Prostate gland (tissue), 2 donors: ENCODE measurements around the gene RAB36. TPM values are rescaled to one million over a fixed set of nuclear protein-coding genes. Genes with fewer than 3 reads are reported as not detected.

Source experiments
- DNase-seq: peaks from one replicate; pipeline ENCODE4 v3.0.0-alpha.2; 2019; ENCODE audit warnings: low spot score
- H3K27ac ChIP-seq, 2 donors: fragments of 200-600 bp; sonication (generic); 2 replicates each; pipeline ENCODE4 v1.5.1; 2017 to 2019
- H3K27me3 ChIP-seq: fragments of 200-600 bp; sonication (generic); replicated peaks from 2 replicates; pipeline ENCODE4 v1.5.1; 2019; ENCODE audit not compliant: insufficient read depth
- H3K36me3 ChIP-seq, 2 donors: fragments of 200-600 bp; sonication (generic); 1 replicate in 1 of 2; 2 replicates in 1 of 2; pipeline versions ENCODE4 v1.5.1 to v1.8.1; 2017 to 2019
- H3K4me1 ChIP-seq: fragments of 200-600 bp; sonication (generic); replicated peaks from 2 replicates; pipeline ENCODE4 v1.5.1; 2019
- H3K4me3 ChIP-seq, 2 donors: fragments of 200-600 bp; sonication (generic); 2 replicates each; pipeline ENCODE4 v1.5.1; 2017 to 2019
- H3K9me3 ChIP-seq: fragments of 200-600 bp; sonication (generic); 2 replicates; pipeline ENCODE4 v1.5.1; 2017
- CTCF ChIP-seq, 4 experiments: fragments of 200-600 bp in 2 of 4; fragments of 450-650 bp in 2 of 4; sonication (generic) in 2 of 4; IDR thresholded peaks; 1 replicate in 3 of 4; 2 replicates in 1 of 4; pipeline ENCODE4 v1.5.1; 2016 to 2019; ENCODE audit warnings: antibody characterized with exemption in 4 of 4, mild to moderate bottlenecking in 2 of 4, moderate library complexity in 2 of 4
- POLR2A ChIP-seq: fragments of 450-650 bp; IDR thresholded peaks from one replicate; pipeline ENCODE4 v1.6.1; 2016; ENCODE audit warnings: antibody characterized with exemption, mild to moderate bottlenecking
- POLR2AphosphoS5 ChIP-seq: sonication (generic); formaldehyde crosslinking; IDR thresholded peaks from one replicate; pipeline ENCODE4 v1.6.1; 2017; ENCODE audit warnings: antibody characterized with exemption
- WGBS: methylation state at CpG from one replicate; pipeline ENCODE4 v1.1.5; 2018; 5-methylcytosine and 5-hydroxymethylcytosine counted together
- intact Hi-C: fragments of 100-400 bp; cut with DNase I; formaldehyde crosslinking; loops from one replicate; pipeline ENCODE4 v1.14.2; 2022
- total RNA-seq, 2 donors: library from RNA; depleted of rRNA; stranded (reverse); fragments of >200 nt; gene quantifications; one replicate each; pipeline ENCODE4 v1.1.0, GENCODE V29; 2016

The RAB36 gene
- total RNA-seq, 2 donors from 2014 or later = 4.1 to 12.7 TPM

- Histone ChIP-seq H3K36me3 (no peaks in the 10 kb centered on the region), H3K4me1 (peaks cover 3% of the 10 kb centered on the region), H3K9me3 (no peaks in the 10 kb centered on the region), H3K27ac (no peak overlapping the region), H3K4me3 (no peak overlapping the region), H3K27me3 (no peaks in the 10 kb centered on the region)
- TF ChIP-seq POLR2A (no peak), POLR2AphosphoS5 (no peak), CTCF (IDR thresholded peaks at IDR 0.05) (no peak)
- DNase-seq = no peak
- intact Hi-C loops = no loop called here
- WGBS = 60% methylated on average over 5 of the region's 5 CpGs
These were observed 55.6 kb downstream of the RAB36 start for GRCh38 chr22:23200898-23201297.

- H3K4me1 ChIP-seq = peaks cover 3% of the 10 kb centered on the region
- peak overlapping the region in 1 of 2 donors; percentile 53 for H3K27ac ChIP-seq
These were observed 57.7 kb downstream of the RAB36 start for GRCh38 chr22:23202812-23203451.

GRCh38 chr22:23203452-23204124 lies 58.3 kb downstream of the RAB36 start:
- no peaks in the 10 kb centered on the region for H3K27me3 ChIP-seq
- no peaks in the 10 kb centered on the region for H3K36me3 ChIP-seq
- H3K27ac ChIP-seq = peak overlapping the region in 1 of 2 donors; percentile 53
- 47% methylated on average over 7 of the region's 7 CpGs for WGBS
- DNase-seq = no peak
- H3K4me3 ChIP-seq = no peak overlapping the region
- peaks cover 3% of the 10 kb centered on the region for H3K4me1 ChIP-seq
- intact Hi-C loops = no loop called here
- H3K9me3 ChIP-seq = no peaks in the 10 kb centered on the region
- TF ChIP-seq CTCF (IDR thresholded peaks at IDR 0.05) (no peak), POLR2AphosphoS5 (peak; percentile 13), POLR2A (no peak)

More at GRCh38 chr22:23202812-23203451, 57.7 kb downstream of the RAB36 start:
- no peak overlapping the region for H3K4me3 ChIP-seq
- H3K9me3 ChIP-seq = no peaks in the 10 kb centered on the region
- 86% methylated on average over 4 of the region's 4 CpGs for WGBS
- intact Hi-C loops = no loop called here
- no peak for DNase-seq
- H3K27me3 ChIP-seq = no peaks in the 10 kb centered on the region
- TF ChIP-seq POLR2AphosphoS5 = no peak
- TF ChIP-seq CTCF (IDR thresholded peaks at IDR 0.05) = no peak
- no peak for TF ChIP-seq POLR2A
- no peaks in the 10 kb centered on the region for H3K36me3 ChIP-seq

DNA sequence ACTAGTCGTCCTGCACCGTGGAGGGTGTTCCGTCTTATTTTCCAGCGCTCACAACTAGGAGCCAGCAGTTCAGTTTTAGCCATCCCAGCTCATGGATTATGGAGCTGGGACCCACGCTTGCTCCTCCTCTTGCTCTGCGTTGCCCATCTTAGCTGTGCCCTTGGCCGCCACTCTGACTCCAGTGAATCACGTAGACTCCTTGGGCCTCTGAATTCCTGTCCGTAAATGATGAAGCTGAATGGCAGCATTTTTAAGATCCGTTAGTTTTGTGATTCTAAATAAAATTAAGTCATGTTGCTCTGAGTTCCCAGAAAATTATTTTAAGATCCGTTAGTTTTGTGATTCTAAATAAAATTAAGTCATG lies 58.8 kb downstream of the RAB36 start:
- peaks cover 3% of the 10 kb centered on the region for H3K4me1 ChIP-seq
- 89% methylated on average over 11 of the region's 11 CpGs for WGBS

More for the DNA sequence above, 58.8 kb downstream of the RAB36 start:
- H3K27ac ChIP-seq = peak overlapping the region in 1 of 2 donors; percentile 53
- no peak overlapping the region for H3K4me3 ChIP-seq
- H3K9me3 ChIP-seq = no peaks in the 10 kb centered on the region
- H3K36me3 ChIP-seq = no peaks in the 10 kb centered on the region
- DNase-seq = no peak
- intact Hi-C loops = no loop called here
- H3K27me3 ChIP-seq = no peaks in the 10 kb centered on the region
- TF ChIP-seq POLR2A (no peak), CTCF (IDR thresholded peaks at IDR 0.05) (no peak), POLR2AphosphoS5 (no peak)
